Mesenchymal stem cell (in vitro differentiated cells and primary cell): ENCODE data around the gene COBL.

Source experiments
- DNase-seq: peaks from one replicate; pipeline ENCODE4 v3.0.0-alpha.2; 2013
- H2AFZ ChIP-seq: one replicate; pipeline ENCODE4 v1.6.1; 2013; ENCODE audit warnings: low read depth, mild to moderate bottlenecking, control low read depth, inconsistent platforms, low read length, moderate library complexity
- H2AK5ac ChIP-seq: 2 replicates; pipeline ENCODE4 v1.6.1; 2013; ENCODE audit warnings: low read length, moderate library complexity, mild to moderate bottlenecking, inconsistent platforms; ENCODE audit not compliant: severe bottlenecking
- H2BK120ac ChIP-seq: one replicate; pipeline ENCODE4 v1.6.1; 2013; ENCODE audit warnings: low read depth, mild to moderate bottlenecking, inconsistent platforms, low read length, moderate library complexity
- H2BK12ac ChIP-seq, 2 experiments: one replicate each; pipeline ENCODE4 v1.6.1; 2013; ENCODE audit warnings: inconsistent platforms in 2 of 2, low read length in 2 of 2, mild to moderate bottlenecking in 2 of 2, moderate library complexity in 2 of 2, control low read depth in 1 of 2
- H2BK15ac ChIP-seq: one replicate; pipeline ENCODE4 v1.6.1; 2013; ENCODE audit warnings: mild to moderate bottlenecking, low read depth, inconsistent platforms; ENCODE audit not compliant: poor library complexity, severe bottlenecking
- H2BK5ac ChIP-seq: 2 replicates; pipeline ENCODE4 v1.6.1; 2013; ENCODE audit warnings: low read depth, mild to moderate bottlenecking, low read length, control low read depth, inconsistent platforms; ENCODE audit not compliant: poor library complexity, severe bottlenecking
- H3K14ac ChIP-seq, 2 experiments: one replicate each; pipeline ENCODE4 v1.6.1; 2013; ENCODE audit warnings: inconsistent platforms in 2 of 2, low read length in 2 of 2, control low read depth in 1 of 2, mild to moderate bottlenecking in 1 of 2, moderate library complexity in 1 of 2
- H3K18ac ChIP-seq, 2 experiments: one replicate each; pipeline ENCODE4 v1.6.1; 2013; ENCODE audit warnings: inconsistent platforms in 2 of 2, low read length in 2 of 2, control low read depth in 1 of 2, low read depth in 1 of 2, mild to moderate bottlenecking in 1 of 2
- H3K23ac ChIP-seq, 2 experiments: one replicate each; pipeline ENCODE4 v1.6.1; 2013; ENCODE audit warnings: inconsistent platforms in 2 of 2, low read length in 2 of 2, mild to moderate bottlenecking in 2 of 2, moderate library complexity in 2 of 2, control low read depth in 1 of 2
- H3K27ac ChIP-seq: 2 replicates; pipeline ENCODE4 v1.5.1; 2013; ENCODE audit warnings: mild to moderate bottlenecking, moderate library complexity, low read length, control low read depth, inconsistent platforms; ENCODE audit not compliant: poor library complexity, severe bottlenecking
- H3K27me3 ChIP-seq, 2 experiments: 2 replicates each; pipeline versions ENCODE4 v1.6.1 to v1.7.0; 2013; ENCODE audit warnings: low read length in 2 of 2, mild to moderate bottlenecking in 2 of 2, moderate library complexity in 2 of 2, control low read depth in 1 of 2, inconsistent platforms in 1 of 2; ENCODE audit not compliant: control insufficient read depth in 1 of 2, insufficient read depth in 1 of 2
- H3K36me3 ChIP-seq, 2 experiments: 2 replicates each; pipeline versions ENCODE4 v1.6.1 to v1.7.0; 2013; ENCODE audit warnings: low read length in 2 of 2, control low read depth in 1 of 2, inconsistent platforms in 1 of 2, low read depth in 1 of 2, mild to moderate bottlenecking in 1 of 2; ENCODE audit not compliant: insufficient read depth in 2 of 2, control insufficient read depth in 1 of 2
- H3K4ac ChIP-seq, 2 experiments: one replicate each; pipeline ENCODE4 v1.6.1; 2013; ENCODE audit warnings: inconsistent platforms in 2 of 2, low read length in 2 of 2, mild to moderate bottlenecking in 2 of 2, moderate library complexity in 2 of 2, control low read depth in 1 of 2, low read depth in 1 of 2
- H3K4me1 ChIP-seq: 2 replicates; pipeline ENCODE4 v1.6.1; 2013; ENCODE audit warnings: low read depth, low read length, control low read depth; ENCODE audit not compliant: control insufficient read depth, insufficient read depth
- H3K4me2 ChIP-seq: 2 replicates; pipeline ENCODE4 v1.6.1; 2013; ENCODE audit warnings: low read length, mild to moderate bottlenecking, inconsistent platforms; ENCODE audit not compliant: poor library complexity, severe bottlenecking
- H3K4me3 ChIP-seq, 2 experiments: 2 replicates each; pipeline versions ENCODE4 v1.5.1 to v1.7.0; 2013; ENCODE audit warnings: low read length in 2 of 2, mild to moderate bottlenecking in 2 of 2, control low read depth in 1 of 2, low read depth in 1 of 2; ENCODE audit not compliant: insufficient read depth in 1 of 2
- H3K79me1 ChIP-seq: replicated peaks from 2 replicates; pipeline ENCODE4 v1.6.1; 2013; ENCODE audit warnings: mild to moderate bottlenecking, control low read depth, low read length, inconsistent platforms; ENCODE audit not compliant: poor library complexity, severe bottlenecking
- H3K9ac ChIP-seq: 2 replicates; pipeline ENCODE4 v1.7.0; 2013; ENCODE audit warnings: mild to moderate bottlenecking, low read length, moderate library complexity
- H3K9me3 ChIP-seq: 2 replicates; pipeline ENCODE4 v1.7.0; 2013; ENCODE audit warnings: mild to moderate bottlenecking, low read length; ENCODE audit not compliant: control insufficient read depth
- H4K8ac ChIP-seq: one replicate; pipeline ENCODE4 v1.6.1; 2013; ENCODE audit warnings: inconsistent platforms, mild to moderate bottlenecking, low read length, moderate library complexity
- H4K91ac ChIP-seq: one replicate; pipeline ENCODE4 v1.6.1; 2013; ENCODE audit warnings: mild to moderate bottlenecking, low read length, inconsistent platforms
- WGBS: methylation state at CpG from one replicate; pipeline ENCODE4 v1.1.7; 2013; ENCODE audit warnings: mixed read lengths; 5-methylcytosine and 5-hydroxymethylcytosine counted together

The COBL gene

DNA sequence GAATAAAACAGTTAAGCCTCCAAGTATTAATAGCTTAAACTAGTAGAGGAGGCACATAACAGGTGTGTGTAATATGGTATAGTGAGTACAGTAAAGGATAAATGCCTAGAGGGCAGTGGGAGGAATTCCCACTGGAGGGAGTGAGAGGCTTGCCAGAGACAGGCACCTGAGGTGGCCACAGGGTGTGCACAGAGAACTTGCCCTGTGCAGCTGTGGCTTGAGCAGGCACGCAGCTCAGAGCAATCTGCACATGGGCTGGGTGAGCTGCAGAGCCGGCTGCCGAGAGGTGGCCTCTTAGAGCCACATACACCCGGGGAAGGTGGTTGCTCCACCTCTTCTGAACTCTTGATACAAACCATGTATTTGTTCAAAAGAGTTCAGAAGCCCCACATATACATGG is 237.1 kb downstream of the COBL start:
- Histone ChIP-seq H3K27ac (no peak overlapping the region), H3K23ac (no peak overlapping the region), H2BK120ac (no peak overlapping the region), H2BK12ac (no peak overlapping the region), H4K8ac (no peak overlapping the region), H4K91ac (no peak overlapping the region), H3K4ac (no peak overlapping the region), H3K4me3 (no peak overlapping the region), H3K9me3 (no peaks in the 10 kb centered on the region), H2AFZ (no peak overlapping the region), H3K14ac (no peak overlapping the region), H3K79me1 (no peaks in the 10 kb centered on the region), H2BK5ac (no peak overlapping the region), H3K18ac (no peak overlapping the region), H3K36me3 (no peaks in the 10 kb centered on the region), H3K4me2 (no peak overlapping the region), H3K9ac (no peak overlapping the region), H2BK15ac (no peak overlapping the region), H3K4me1 (no peaks in the 10 kb centered on the region), H2AK5ac (no peak overlapping the region), H3K27me3 (peaks cover 0 to 20% of the 10 kb centered on the region in 2 experiments)
- WGBS: 78% methylated on average over 4 of the region's 4 CpGs
- DNase-seq: no peak

GRCh38 chr7:51078653-51079052 is 238.0 kb downstream of the COBL start:
- DNase-seq: no peak
- Histone ChIP-seq H3K9me3 (no peaks in the 10 kb centered on the region), H4K8ac (no peak overlapping the region), H3K36me3 (no peaks in the 10 kb centered on the region), H3K9ac (no peak overlapping the region), H2BK15ac (no peak overlapping the region), H2BK12ac (no peak overlapping the region), H3K4me3 (no peak overlapping the region), H3K4me2 (no peak overlapping the region), H3K79me1 (no peaks in the 10 kb centered on the region), H2BK120ac (no peak overlapping the region), H3K14ac (no peak overlapping the region), H3K4ac (no peak overlapping the region), H2AFZ (no peak overlapping the region), H2BK5ac (no peak overlapping the region), H3K23ac (no peak overlapping the region), H3K18ac (no peak overlapping the region), H3K27ac (no peak overlapping the region), H3K27me3 (peaks cover 0 to 17% of the 10 kb centered on the region in 2 experiments), H2AK5ac (no peak overlapping the region), H4K91ac (no peak overlapping the region), H3K4me1 (no peaks in the 10 kb centered on the region)
- 85% methylated on average over 5 of the region's 5 CpGs for WGBS

DNA sequence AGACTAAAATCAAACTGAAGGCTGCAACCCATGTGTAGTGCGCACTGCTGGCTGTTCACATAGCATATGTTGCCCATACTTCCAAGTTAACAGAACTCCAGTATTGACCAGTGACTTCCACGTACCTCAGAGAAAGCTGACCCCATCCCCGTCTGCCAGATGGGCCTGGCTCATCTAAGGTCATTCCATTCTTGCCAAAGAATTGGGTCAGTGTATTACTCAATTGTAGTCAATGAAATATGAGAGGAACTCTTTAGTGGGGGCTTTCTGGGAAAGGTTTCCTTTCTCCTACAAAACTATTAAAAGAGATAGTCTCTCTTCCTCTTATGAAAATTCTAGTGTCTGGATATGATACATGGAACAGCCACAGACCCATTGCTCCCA is 238.6 kb downstream of the COBL start:
- Histone ChIP-seq H4K8ac (no peak overlapping the region), H2BK120ac (no peak overlapping the region), H3K9ac (no peak overlapping the region), H3K4me3 (no peak overlapping the region), H3K14ac (no peak overlapping the region), H3K4ac (no peak overlapping the region), H2BK15ac (no peak overlapping the region), H4K91ac (no peak overlapping the region), H3K79me1 (no peaks in the 10 kb centered on the region), H3K9me3 (no peaks in the 10 kb centered on the region), H3K36me3 (no peaks in the 10 kb centered on the region), H2BK5ac (no peak overlapping the region), H3K23ac (no peak overlapping the region), H2BK12ac (no peak overlapping the region), H3K4me2 (no peak overlapping the region), H2AFZ (no peak overlapping the region), H3K4me1 (no peaks in the 10 kb centered on the region), H3K27me3 (peaks cover 0 to 12% of the 10 kb centered on the region in 2 experiments), H3K18ac (no peak overlapping the region), H3K27ac (no peak overlapping the region), H2AK5ac (no peak overlapping the region)
- WGBS: 85% methylated on average over 3 of the region's 3 CpGs
- DNase-seq: no peak

GRCh38 chr7:51077316-51077986 is 239.2 kb downstream of the COBL start:
- H3K14ac ChIP-seq: no peak overlapping the region
- no peak overlapping the region for H3K4me3 ChIP-seq
- no peak overlapping the region for H4K8ac ChIP-seq
- H3K18ac ChIP-seq: no peak overlapping the region
- H2BK15ac ChIP-seq: no peak overlapping the region
- H3K36me3 ChIP-seq: no peaks in the 10 kb centered on the region
- no peak overlapping the region for H4K91ac ChIP-seq
- no peak overlapping the region for H3K4ac ChIP-seq
- peaks cover 0 to 7% of the 10 kb centered on the region in 2 experiments for H3K27me3 ChIP-seq
- no peak overlapping the region for H3K27ac ChIP-seq
- no peak overlapping the region for H2BK5ac ChIP-seq
- no peak overlapping the region for H2AK5ac ChIP-seq
- DNase-seq: no peak
- H2BK120ac ChIP-seq: no peak overlapping the region
- H3K9ac ChIP-seq: no peak overlapping the region
- H3K9me3 ChIP-seq: no peaks in the 10 kb centered on the region
- no peaks in the 10 kb centered on the region for H3K79me1 ChIP-seq
- 60% methylated on average over 3 of the region's 3 CpGs for WGBS
- no peak overlapping the region for H3K4me2 ChIP-seq
- H3K23ac ChIP-seq: no peak overlapping the region
- no peak overlapping the region for H2AFZ ChIP-seq
- no peak overlapping the region for H2BK12ac ChIP-seq
- H3K4me1 ChIP-seq: no peaks in the 10 kb centered on the region
